GM18526 (cell line): ENCODE results near the gene TEX14.

Source experiments
- POLR2A ChIP-seq: IDR thresholded peaks from 3 replicates; pipeline ENCODE4 v1.6.1; 2011; ENCODE audit not compliant: insufficient read length; ENCODE audit errors: extremely low read depth

TEX14 gene

GRCh38 chr17:58533616-58534188 lies 158.1 kb downstream of the TEX14 start:
- TF ChIP-seq POLR2A, result no peak

DNA sequence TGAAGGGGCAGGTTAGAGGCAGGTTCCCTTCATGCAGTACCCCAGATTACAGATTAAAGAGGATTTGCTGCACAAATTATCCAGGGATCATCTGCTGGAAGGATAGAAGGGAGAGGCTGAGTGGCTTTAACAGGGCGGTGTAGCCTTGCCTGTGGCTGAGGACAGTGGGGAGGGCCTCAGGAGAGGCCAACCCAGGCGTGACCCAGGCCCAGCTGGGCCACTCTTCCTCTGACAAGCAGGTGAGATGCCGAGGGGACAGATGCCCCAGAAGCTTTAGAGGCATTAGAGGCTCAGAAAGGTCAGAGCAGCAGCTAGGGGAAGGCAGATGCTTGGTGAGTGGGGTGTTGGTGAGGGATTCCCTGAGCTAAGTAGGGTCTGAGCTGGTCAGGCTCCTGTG lies 159.3 kb downstream of the TEX14 start:
- TF ChIP-seq POLR2A, result no peak

DNA sequence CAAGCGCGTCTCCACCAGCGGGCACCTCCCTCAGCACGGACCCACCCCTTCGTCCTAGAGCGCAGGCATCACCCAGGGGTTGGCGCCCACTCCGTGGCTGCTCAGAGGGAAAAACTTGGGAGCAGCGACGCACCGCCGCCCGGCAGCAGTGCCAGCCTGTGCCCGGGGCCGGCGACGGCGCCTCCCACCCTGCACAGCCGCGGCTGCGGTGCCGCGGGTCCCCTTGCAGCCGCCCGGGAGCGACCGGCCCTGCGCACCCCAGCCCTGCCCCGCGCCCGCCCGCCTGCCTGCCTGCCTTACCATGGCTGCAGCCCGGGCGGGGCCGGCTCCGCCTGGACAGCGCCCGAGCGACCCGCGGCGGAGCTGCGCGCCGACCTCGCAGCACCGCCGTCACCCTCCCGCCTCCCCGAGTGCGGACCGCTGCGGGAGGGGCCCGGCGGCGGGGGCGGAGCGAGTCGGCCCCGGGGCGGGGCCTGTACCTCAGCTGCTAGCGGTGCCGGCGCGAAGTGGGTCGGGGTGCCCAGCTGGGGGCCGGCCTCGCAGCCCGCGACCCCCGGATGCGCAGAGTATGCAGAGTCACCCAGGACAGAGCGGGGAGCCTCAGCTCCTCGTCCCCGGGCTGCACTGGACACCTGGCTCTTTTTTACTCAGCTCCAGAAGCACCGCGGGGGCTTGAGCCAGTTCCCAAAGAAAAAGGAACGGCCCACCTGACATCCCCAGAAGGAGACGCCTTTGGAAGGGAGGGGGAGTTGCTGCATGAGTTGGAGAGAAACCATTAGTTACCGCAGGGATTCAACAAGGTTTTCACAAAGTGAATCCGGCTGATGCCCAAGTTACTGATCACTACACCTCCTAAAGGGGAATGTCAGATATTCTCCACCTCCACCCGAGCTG lies 159.9 kb downstream of the TEX14 start:
- no peak for TF ChIP-seq POLR2A

GRCh38 chr17:58531122-58531521 lies 160.7 kb downstream of the TEX14 start:
- TF ChIP-seq POLR2A, result no peak

DNA sequence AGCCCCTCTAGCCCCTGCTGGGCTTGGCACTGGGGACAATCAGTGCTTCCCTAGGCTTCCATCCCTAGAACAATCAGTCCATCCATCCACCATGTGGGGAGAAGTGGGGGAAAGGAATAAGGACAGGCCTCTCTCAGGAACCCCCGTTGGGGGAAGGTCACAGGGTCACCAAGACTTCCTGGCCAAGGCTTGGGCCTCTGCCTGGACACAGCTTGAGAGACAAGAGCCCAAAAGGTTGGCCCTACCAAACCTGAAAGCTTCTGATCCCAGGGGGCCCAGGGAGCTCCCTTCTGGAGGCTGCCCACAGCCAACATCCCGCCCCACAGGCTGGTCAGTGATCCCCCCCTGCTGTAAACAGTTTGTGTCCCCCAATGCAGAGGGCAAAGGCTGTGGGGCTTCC lies 161.2 kb downstream of the TEX14 start:
- no peak for TF ChIP-seq POLR2A

- TF ChIP-seq POLR2A, result no peak
These were observed 162.6 kb downstream of the TEX14 start for GRCh38 chr17:58529275-58529674.

GRCh38 chr17:58528443-58528842 lies 163.4 kb downstream of the TEX14 start:
- no peak for TF ChIP-seq POLR2A

DNA sequence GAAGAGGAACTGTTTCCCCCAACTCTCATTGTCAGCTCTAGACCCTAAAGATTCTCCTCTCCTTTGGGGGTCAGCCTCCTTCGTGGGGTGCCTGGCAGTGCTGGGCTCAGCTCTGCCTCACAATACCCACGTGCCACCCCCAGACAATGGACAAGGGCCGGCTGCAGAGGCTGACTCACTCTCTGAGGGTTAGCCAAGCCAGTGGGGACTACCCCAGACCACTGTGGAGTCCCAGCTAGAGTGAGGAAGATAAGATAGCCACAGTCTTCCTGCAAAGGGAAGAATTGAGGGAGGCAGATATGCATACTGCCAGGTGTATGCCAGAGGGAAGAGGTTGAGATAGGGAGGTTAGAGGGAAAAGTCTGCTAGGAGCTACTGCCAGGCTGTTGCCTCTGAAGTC lies 163.9 kb downstream of the TEX14 start:
- TF ChIP-seq POLR2A, result no peak

DNA sequence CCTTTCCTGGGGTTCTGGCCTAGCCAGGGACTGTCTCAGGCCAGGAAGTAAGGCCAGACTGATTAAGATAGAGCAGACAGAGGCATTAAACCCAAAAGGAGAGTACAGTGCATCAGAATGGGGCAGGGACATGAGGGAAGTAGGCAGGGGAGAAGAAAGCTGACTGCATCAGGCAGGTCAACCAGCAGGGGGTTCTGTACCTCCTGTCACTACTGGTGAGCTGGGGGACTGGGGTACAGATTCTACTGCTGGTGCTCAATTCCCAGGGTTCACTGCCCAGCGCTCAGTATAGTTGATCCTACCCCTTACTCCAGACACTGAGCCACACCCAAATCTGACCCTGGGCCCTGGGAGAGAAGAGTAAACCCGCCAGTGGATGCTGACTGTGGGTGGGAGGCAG lies 164.5 kb downstream of the TEX14 start:
- TF ChIP-seq POLR2A, result no peak

- TF ChIP-seq POLR2A, result no peak
These were observed 166.6 kb downstream of the TEX14 start for GRCh38 chr17:58525239-58525638.

DNA sequence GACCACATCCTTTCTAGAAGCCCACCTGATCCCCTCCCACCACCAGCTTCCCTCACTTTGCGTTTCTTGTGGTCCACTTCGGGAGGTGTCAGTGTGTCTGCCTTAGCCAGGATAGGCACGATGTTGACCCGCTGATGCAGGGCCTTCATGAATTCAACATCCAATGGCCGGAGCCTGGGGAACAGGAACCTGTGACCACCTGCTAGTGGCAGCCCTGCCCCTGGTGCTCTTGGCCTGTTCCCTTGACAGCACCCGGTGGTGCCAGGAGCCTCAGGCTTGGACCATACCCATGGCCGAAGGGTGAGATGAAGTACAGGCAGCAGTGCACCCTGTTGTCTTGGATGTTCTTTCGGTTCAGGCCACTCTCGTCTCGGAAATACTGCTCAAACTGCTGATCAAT lies 170.2 kb downstream of the TEX14 start:
- no peak for TF ChIP-seq POLR2A

DNA sequence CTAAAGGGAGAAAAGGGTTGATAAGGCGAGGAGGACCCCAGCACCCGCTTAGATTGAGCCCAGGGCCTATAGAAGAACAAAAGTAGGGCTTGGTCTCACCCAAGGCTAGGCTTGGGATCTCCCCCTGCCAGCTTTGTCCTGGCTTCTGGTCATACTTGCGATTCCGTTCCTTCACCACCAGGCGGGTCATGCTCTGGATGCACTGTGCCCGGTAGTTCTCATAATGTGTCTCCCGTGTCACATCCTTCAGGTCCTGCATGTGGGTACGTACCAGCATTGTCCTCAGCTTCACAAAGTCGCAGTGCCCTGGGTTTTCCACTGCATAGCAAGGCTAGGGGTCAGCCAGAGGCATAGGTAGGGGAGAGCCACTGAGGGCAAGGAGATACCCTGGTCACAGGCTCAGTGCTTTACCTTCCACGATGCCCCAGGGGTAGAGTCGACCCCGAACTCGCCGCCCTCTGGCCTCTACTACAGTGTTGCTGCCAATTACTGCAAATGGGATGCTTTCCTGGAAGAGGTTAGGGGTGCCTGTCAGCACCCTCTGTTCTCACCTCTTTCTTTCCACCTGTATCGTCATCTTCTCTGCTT lies 170.9 kb downstream of the TEX14 start:
- TF ChIP-seq POLR2A, result no peak

DNA sequence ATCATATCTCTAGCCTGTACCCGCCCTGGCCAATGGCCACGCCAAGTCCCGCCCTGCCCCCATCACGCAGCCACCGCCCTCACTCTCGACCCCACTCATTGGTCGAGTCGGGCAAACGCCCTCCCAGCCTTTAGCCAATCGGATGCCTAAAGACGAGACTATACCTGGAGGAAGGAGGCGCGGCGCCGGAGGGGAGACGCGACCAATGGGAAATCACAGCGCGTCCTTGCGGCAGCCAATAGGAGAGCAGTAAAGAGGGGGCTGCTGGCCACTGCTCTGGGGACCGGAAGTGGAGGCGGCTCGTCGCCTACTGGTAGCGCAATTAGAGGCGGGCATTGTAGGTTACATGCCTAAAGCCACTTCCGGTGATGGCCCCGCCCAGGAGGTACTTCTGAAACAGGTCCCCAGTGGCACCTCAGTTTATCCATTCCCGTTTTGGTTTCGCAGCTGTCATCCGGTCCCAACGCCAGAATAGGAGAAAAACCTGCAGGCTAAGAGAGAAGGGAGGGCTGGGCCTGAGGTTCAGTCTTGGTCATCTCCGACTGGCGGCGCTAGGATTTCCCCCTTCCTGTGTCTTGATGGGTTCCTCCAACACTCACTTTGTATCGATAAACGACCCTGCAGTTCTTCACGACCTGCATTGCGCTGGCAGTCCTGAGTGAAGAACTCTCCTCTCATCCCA lies 173.8 kb downstream of the TEX14 start:
- TF ChIP-seq POLR2A, result peak; percentile 54

GRCh38 chr17:58517378-58517927 lies 174.4 kb downstream of the TEX14 start:
- TF ChIP-seq POLR2A, result peak; percentile 72

DNA sequence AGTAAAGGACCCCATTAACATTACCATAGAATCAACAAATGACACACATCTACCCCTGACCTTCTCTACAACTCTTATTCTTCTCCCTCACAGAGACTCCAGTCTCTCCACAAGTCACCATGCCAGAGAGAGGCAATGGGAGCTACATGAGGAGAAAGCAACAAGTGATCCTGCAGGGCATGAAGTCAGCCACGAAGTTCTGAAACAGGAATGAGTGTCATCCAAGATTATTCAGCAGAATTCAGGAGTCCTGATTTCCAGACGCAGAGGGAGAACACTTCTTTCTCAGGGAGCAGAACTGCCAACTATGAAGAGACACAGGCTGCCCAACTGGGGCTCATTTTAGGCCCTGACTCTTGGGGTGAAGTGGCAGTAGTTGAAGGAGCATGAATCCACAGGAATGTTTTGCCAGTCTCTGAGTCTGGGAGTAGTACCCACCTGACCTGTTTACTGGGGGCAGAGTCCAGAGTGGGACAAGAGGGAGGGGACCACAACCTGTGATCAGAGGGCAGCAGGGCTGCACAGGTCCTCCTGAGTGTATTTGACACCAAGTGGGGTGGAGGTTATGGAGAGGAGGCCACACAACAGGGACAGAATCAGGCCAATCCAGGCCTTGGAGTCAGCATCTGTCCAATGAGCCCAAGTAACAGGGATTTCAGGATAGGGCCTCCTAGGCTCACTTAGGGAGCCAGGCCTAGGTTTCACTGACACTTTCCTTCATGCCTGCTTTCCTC lies 175.0 kb downstream of the TEX14 start:
- no peak for TF ChIP-seq POLR2A

- TF ChIP-seq POLR2A, result no peak
These were observed 176.6 kb downstream of the TEX14 start for GRCh38 chr17:58515286-58515685.
